ENCODE measurements around the gene POLR2A.

POLR2A gene

GRCh38 chr17:7484067-7484918 is at the start of gene POLR2A:
Gene POLR2A, plus strand, starts transcription at chr17:7484366.
- Histone ChIP-seq H3K4me3 (ENCODE audit: low read depth, low read length) (peak within 1 kb of the TSS; percentile 87), H3K36me3 (ENCODE audit: control insufficient read depth in 2 of 2, insufficient read depth in 1 of 2, low read length in 2 of 2) (peaks cover 4 to 29% of the 10 kb centered on the region in 2 experiments; a peak in 2 of 3 replicates), H3K9me3 (ENCODE audit: control insufficient read depth, insufficient read depth, low read depth, low read length) (no peaks in the 10 kb centered on the region), H3K27ac (ENCODE audit: extremely low read depth, low read depth, low read length) (peak within 1 kb of the TSS; percentile 100), H3K4me1 (ENCODE audit: control insufficient read depth, insufficient read depth, low read length) (peaks cover 23% of the 10 kb centered on the region)
- ChIA-PET CTCF (interaction anchor here (0.6 to 2.9 kb wide), 5 partner anchors 40 to 158 kb away, joined by 3 to 13 read pairs (median 4); partner anchors contain the start of gene CHRNB1), POLR2A (interaction anchor here (0.7 to 3.8 kb wide), 38 partner anchors 8 to 448 kb away, joined by 3 to 39 read pairs (median 5); partner anchors contain the start of genes CD68, FGF11, FXR2 and MPDU1)
- TF ChIP-seq GFI1B (tag by site-specific recombination; IDR thresholded peaks at IDR 0.05) (peak; percentile 91), ZNF280D (tag by site-specific recombination; IDR thresholded peaks at IDR 0.05) (peak; percentile 60; the same call in 1 of the 2 replicates), ZNF211 (tag by site-specific recombination; IDR thresholded peaks at IDR 0.05; ENCODE audit: low read depth) (no peak), ZNF645 (tag by site-specific recombination; IDR thresholded peaks at IDR 0.05) (no peak; the same call in none of the 2 replicates), TCF7L2 (IDR thresholded peaks at IDR 0.05; ENCODE audit: borderline replicate concordance, low read depth, low read length) (peak; percentile 54; the same call in 1 of the 2 replicates), ZNF114 (tag by site-specific recombination; IDR thresholded peaks at IDR 0.05) (no peak), ZNF658 (tag by site-specific recombination; IDR thresholded peaks at IDR 0.05) (no peak), BCL11A (tag by site-specific recombination; IDR thresholded peaks at IDR 0.05; ENCODE audit: low read depth) (no peak), ZNF311 (tag by site-specific recombination; IDR thresholded peaks at IDR 0.05; ENCODE audit: borderline replicate concordance) (no peak), ZNF184 (tag by site-specific recombination; IDR thresholded peaks at IDR 0.05) (peak; percentile 67; the same call in 1 of the 2 replicates), ZNF830 (tag by site-specific recombination; IDR thresholded peaks at IDR 0.05; ENCODE audit: low read depth) (no peak), HIC1 (tag by site-specific recombination; IDR thresholded peaks at IDR 0.05) (0 out of 2 replicates have a peak, but pooled peaks have one; percentile 50), HOXC10 (CRISPR knock-in tag; IDR thresholded peaks at IDR 0.05) (no peak), BCL11B (tag by site-specific recombination; IDR thresholded peaks at IDR 0.05; ENCODE audit: low read depth) (no peak), ZNF37A (tag by site-specific recombination; IDR thresholded peaks at IDR 0.05) (peak; percentile 22; the same call in 1 of the 2 replicates), ZNF776 (tag by site-specific recombination; IDR thresholded peaks at IDR 0.05; ENCODE audit: borderline replicate concordance) (no peak), ZNF223 (tag by site-specific recombination; IDR thresholded peaks at IDR 0.05) (0 out of 2 replicates have a peak, but pooled peaks have one; percentile 49), ZNF391 (tag by site-specific recombination; IDR thresholded peaks at IDR 0.05; ENCODE audit: borderline replicate concordance, low read depth) (peak; percentile 99), ZNF518A (tag by site-specific recombination; conservative IDR thresholded peaks at IDR 0.05; ENCODE audit: low read depth) (0 out of 2 replicates have a peak, but pooled peaks have one; percentile 38), ZNF449 (tag by site-specific recombination; IDR thresholded peaks at IDR 0.05) (peak; percentile 76; the same call in 1 of the 2 replicates), ZSCAN23 (tag by site-specific recombination; IDR thresholded peaks at IDR 0.05) (peak; percentile 98)

Measured in HEK293 (cell line).